ENCODE results near the gene GJC2.

The GJC2 gene

DNA sequence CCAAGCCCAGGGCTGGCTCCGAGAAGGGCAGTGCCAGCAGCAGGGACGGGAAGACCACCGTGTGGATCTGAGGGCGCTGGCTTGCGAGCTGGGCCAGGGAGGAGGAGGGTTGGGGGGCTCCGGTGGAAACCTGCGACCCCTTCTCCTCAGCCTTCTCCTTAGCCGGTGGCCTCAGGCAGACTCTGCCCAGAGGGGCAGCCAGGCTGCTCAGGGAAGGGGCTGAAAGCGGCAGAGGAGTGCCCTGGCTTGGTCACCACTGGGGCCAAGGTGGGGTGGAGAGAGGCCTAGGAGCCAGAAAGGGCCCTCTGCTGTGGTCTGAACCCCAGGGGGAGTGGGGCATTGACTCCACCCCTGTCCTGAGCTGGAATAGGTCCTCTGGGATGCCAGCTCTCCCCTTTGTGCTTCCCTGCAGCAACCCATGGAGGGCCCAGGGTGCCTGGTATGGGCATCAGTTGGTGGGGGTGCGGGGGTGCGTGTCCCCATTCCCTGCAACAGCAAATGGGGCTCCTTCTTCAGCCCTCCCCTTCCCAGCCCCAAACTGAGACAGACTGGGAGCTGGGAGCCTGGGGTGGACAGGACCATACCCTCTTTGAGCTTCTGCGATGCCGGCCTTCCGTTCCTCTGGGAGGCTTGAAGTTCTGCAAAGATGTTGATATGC lies 9.4 kb downstream of the GJC2 start:
- no peak overlapping the region for H3K4me3 ChIP-seq (ENCODE audit: low read depth, low read length)
- TF ChIP-seq CTCF (IDR thresholded peaks at IDR 0.05; ENCODE audit: low read depth, low read length), result no peak

- no peak overlapping the region for H3K4me3 ChIP-seq (ENCODE audit: low read depth, low read length)
- TF ChIP-seq CTCF (IDR thresholded peaks at IDR 0.05; ENCODE audit: low read depth, low read length), result no peak
These were observed 10.6 kb downstream of the GJC2 start for GRCh38 chr1:228160201-228160761.

GRCh38 chr1:228161362-228161761 lies 11.6 kb downstream of the GJC2 start:
- no peak overlapping the region for H3K4me3 ChIP-seq (ENCODE audit: low read depth, low read length)
- TF ChIP-seq CTCF (IDR thresholded peaks at IDR 0.05; ENCODE audit: low read depth, low read length), result no peak

DNA sequence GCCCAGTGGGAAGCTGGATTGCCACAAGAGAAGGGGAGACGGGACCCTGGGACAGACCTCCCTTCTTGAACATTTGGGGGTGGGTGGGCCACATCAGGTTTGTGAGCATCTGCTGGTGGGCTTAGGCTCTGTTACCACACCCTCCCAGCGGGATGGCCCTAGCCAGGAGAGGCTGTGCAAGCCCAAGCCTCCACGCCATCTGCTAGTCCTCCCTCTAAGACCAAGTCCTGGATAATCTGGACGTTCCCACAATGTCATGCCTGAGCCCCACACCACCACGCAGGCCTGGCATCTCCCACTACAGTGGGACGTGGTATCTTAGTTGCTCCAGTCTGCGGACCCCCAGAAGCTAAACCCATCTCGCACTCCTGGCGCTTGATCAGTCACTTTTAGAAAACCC lies 12.1 kb downstream of the GJC2 start:
- H3K4me3 ChIP-seq (ENCODE audit: low read depth, low read length), result no peak overlapping the region
- TF ChIP-seq CTCF (IDR thresholded peaks at IDR 0.05; ENCODE audit: low read depth, low read length), result no peak

- no peak overlapping the region for H3K4me3 ChIP-seq (ENCODE audit: low read depth, low read length)
- TF ChIP-seq CTCF (IDR thresholded peaks at IDR 0.05; ENCODE audit: low read depth, low read length), result no peak
These were observed 12.7 kb downstream of the GJC2 start for GRCh38 chr1:228162286-228163006.

- H3K4me3 ChIP-seq (ENCODE audit: low read depth, low read length), result no peak overlapping the region
- no peak for TF ChIP-seq CTCF (IDR thresholded peaks at IDR 0.05; ENCODE audit: low read depth, low read length)
These were observed 13.4 kb downstream of the GJC2 start for GRCh38 chr1:228163007-228163753.

Data from WI38 (cell line).